Keratinocyte (primary cell): ENCODE measurements around the gene BMF. TPM values are rescaled to one million over a fixed set of nuclear protein-coding genes. Genes with fewer than 3 reads are reported as not detected.

Experiments
- DNase-seq: peaks from one replicate; pipeline ENCODE4 v3.0.0-alpha.2; 2011; ENCODE audit warnings: low read depth, missing footprints, low spot score
- FAIRE-seq: peaks from 2 replicates; lab custom pipeline; 2011; peaks lifted over from hg19 to GRCh38; lab: Jason Lieb, UNC
- H2AFZ ChIP-seq: 2 replicates; pipeline ENCODE4 v1.6.0; 2012; ENCODE audit warnings: low read length, control low read depth, inconsistent platforms; ENCODE audit not compliant: control insufficient read depth
- H3K27ac ChIP-seq: 2 replicates; pipeline ENCODE4 v1.5.1; 2011; ENCODE audit warnings: low read length; ENCODE audit not compliant: control insufficient read depth, insufficient read depth
- H3K27me3 ChIP-seq: 3 replicates; pipeline ENCODE4 v1.6.0; 2011; ENCODE audit warnings: low read length; ENCODE audit not compliant: control insufficient read depth, insufficient read depth; ENCODE audit errors: extremely low read depth
- H3K36me3 ChIP-seq, 2 experiments: 2 replicates in 1 of 2; 3 replicates in 1 of 2; pipeline ENCODE4 v1.5.1; 2011; ENCODE audit warnings: low read length in 2 of 2, mild to moderate bottlenecking in 1 of 2; ENCODE audit not compliant: control insufficient read depth in 2 of 2, insufficient read depth in 2 of 2; ENCODE audit errors: extremely low read depth in 1 of 2
- H3K4me1 ChIP-seq: 3 replicates; pipeline ENCODE4 v1.5.1; 2011; ENCODE audit warnings: low read length; ENCODE audit not compliant: control insufficient read depth, insufficient read depth; ENCODE audit errors: extremely low read depth
- H3K4me2 ChIP-seq: 3 replicates; pipeline ENCODE4 v1.6.0; 2011; ENCODE audit warnings: low read depth, low read length; ENCODE audit not compliant: control insufficient read depth, insufficient read depth; ENCODE audit errors: extremely low read depth
- H3K4me3 ChIP-seq, 3 experiments: fragments of 200-600 bp in 1 of 3; sonication (generic) in 1 of 3; 2 replicates in 2 of 3; 3 replicates in 1 of 3; pipeline ENCODE4 v1.5.1; 2011 to 2016; ENCODE audit warnings: low read length in 3 of 3, mild to moderate bottlenecking in 3 of 3, control low read depth in 2 of 3, inconsistent platforms in 1 of 3, low read depth in 1 of 3, mixed read lengths in 1 of 3, mixed run types in 1 of 3, moderate library complexity in 1 of 3; ENCODE audit not compliant: control insufficient read depth in 2 of 3, insufficient read depth in 2 of 3; ENCODE audit errors: extremely low read depth in 1 of 3
- H3K79me2 ChIP-seq: 2 replicates; pipeline ENCODE4 v1.6.0; 2012; ENCODE audit warnings: low read length; ENCODE audit not compliant: control insufficient read depth, insufficient read depth
- H3K9ac ChIP-seq: 3 replicates; pipeline ENCODE4 v1.6.0; 2011; ENCODE audit warnings: low read length; ENCODE audit not compliant: control insufficient read depth, insufficient read depth; ENCODE audit errors: extremely low read depth
- H3K9me1 ChIP-seq: 3 replicates; pipeline ENCODE4 v1.6.0; 2011; ENCODE audit warnings: low read length; ENCODE audit not compliant: control insufficient read depth, insufficient read depth; ENCODE audit errors: extremely low read depth
- H3K9me3 ChIP-seq: 2 replicates; pipeline ENCODE4 v1.5.1; 2012; ENCODE audit warnings: low read depth, low read length; ENCODE audit not compliant: control insufficient read depth
- H4K20me1 ChIP-seq: 3 replicates; pipeline ENCODE4 v1.6.0; 2011; ENCODE audit warnings: low read length; ENCODE audit not compliant: control insufficient read depth, insufficient read depth; ENCODE audit errors: extremely low read depth
- EZH2 ChIP-seq: IDR thresholded peaks from one replicate; pipeline ENCODE4 v1.6.1; 2012; ENCODE audit warnings: inconsistent platforms, mild to moderate bottlenecking, low read length, moderate library complexity
- dilution Hi-C: fragments of 300-500 bp; cut with MboI; formaldehyde crosslinking; loops from one replicate; pipeline ENCODE4 v1.7.0; 2020; ENCODE audit warnings: low sequenced_read_pairs; ENCODE audit not compliant: extremely low pct_ligation_motif_present
- polyA plus RNA-seq, 5 experiments: library from polyadenylated mRNA; depleted of rRNA in 3 of 5; stranded (reverse) in 3 of 5; stranded (forward) in 1 of 5; unstranded in 1 of 5; fragments of >200 nt; gene quantifications; 1 replicate in 1 of 5; 2 replicates in 3 of 5; 3 replicates in 1 of 5; pipeline versions ENCODE4 v1.2.1 to v1.2.3, GENCODE V29; 2011 to 2012; ENCODE audit warnings: missing spikeins in 2 of 5, low read depth in 1 of 5, low replicate concordance in 1 of 5
- TF ChIP-seq, protein P1 (sequence below), 3 experiments: IDR thresholded peaks in 1 of 3; conservative IDR thresholded peaks in 1 of 3; optimal IDR thresholded peaks in 1 of 3; 2 replicates in 2 of 3; 3 replicates in 1 of 3; pipeline versions ENCODE3 to v1.5.1; 2011; ENCODE audit warnings: low read length in 3 of 3, mild to moderate bottlenecking in 3 of 3, moderate library complexity in 2 of 3, control low read depth in 1 of 3, inconsistent platforms in 1 of 3; ENCODE audit not compliant: insufficient read depth in 2 of 3; ENCODE audit errors: extremely low read depth in 1 of 3

Gene BMF
- polyA plus RNA-seq, 1 donor (not counting 4 experiments of a cell fraction or from before 2014, with no cell fraction given): 0.13 TPM

DNA sequence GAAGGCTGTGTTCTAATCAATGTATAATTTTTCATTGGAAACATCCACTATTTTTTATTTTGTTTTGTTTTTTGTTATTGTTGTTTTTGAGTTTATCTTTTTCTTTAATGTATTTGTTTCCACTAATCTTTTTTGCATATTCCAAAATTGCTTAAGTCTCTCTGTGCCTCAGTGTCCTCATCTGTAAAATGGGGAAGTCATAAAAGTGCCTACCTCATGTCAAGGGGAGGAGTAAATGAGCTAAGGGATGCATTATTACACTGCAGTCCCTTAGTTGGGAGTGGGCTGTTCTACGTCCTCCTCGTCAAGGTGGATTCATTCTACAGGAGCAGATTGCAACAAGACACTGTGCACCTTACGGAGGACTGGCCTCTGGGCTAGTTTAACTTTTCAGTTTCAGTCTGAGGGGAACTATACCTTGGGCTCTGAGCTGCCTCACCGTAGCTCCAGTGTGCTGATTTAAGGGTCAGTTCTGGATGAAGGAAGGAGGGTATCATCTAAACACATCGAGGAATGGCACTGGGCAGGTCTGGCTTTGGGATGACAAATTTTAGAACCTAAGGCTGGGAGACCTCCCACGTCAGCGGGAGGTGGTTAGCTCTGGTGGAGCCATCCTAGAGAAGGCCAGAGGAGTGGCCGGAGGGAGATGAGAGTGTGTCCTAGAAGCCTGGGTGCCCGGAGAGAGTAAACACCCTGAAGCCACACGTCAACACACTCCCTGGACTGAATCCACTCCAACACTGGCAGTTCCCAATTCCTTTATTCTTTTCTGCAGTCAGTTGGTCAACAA, 64.6 kb downstream of the BMF start:
- H3K9me3 ChIP-seq: no peaks in the 10 kb centered on the region
- H3K79me2 ChIP-seq: peaks cover 7% of the 10 kb centered on the region
- H3K9ac ChIP-seq: no peak overlapping the region
- no peak for FAIRE-seq
- peaks cover 7% of the 10 kb centered on the region for H3K9me1 ChIP-seq
- dilution Hi-C loops: no loop called here
- H4K20me1 ChIP-seq: peaks cover 4% of the 10 kb centered on the region
- H3K4me3 ChIP-seq: no peak overlapping the region
- no peak for TF ChIP-seq EZH2
- TF ChIP-seq, protein P1, sequence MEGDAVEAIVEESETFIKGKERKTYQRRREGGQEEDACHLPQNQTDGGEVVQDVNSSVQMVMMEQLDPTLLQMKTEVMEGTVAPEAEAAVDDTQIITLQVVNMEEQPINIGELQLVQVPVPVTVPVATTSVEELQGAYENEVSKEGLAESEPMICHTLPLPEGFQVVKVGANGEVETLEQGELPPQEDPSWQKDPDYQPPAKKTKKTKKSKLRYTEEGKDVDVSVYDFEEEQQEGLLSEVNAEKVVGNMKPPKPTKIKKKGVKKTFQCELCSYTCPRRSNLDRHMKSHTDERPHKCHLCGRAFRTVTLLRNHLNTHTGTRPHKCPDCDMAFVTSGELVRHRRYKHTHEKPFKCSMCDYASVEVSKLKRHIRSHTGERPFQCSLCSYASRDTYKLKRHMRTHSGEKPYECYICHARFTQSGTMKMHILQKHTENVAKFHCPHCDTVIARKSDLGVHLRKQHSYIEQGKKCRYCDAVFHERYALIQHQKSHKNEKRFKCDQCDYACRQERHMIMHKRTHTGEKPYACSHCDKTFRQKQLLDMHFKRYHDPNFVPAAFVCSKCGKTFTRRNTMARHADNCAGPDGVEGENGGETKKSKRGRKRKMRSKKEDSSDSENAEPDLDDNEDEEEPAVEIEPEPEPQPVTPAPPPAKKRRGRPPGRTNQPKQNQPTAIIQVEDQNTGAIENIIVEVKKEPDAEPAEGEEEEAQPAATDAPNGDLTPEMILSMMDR (optimal IDR thresholded peaks at IDR 0.05 in 1 of 3, IDR thresholded peaks at IDR 0.05 in 1 of 3, conservative IDR thresholded peaks at IDR 0.05 in 1 of 3; ENCODE audit: extremely low read depth in 1 of 3, insufficient read depth in 2 of 3, low read length in 3 of 3): no peak
- H3K36me3 ChIP-seq: no peaks in the 10 kb centered on the region
- H3K4me2 ChIP-seq: no peak overlapping the region
- no peaks in the 10 kb centered on the region for H3K27me3 ChIP-seq
- no peak for DNase-seq
- no peak overlapping the region for H2AFZ ChIP-seq
- peaks cover 39% of the 10 kb centered on the region for H3K4me1 ChIP-seq
- H3K27ac ChIP-seq: peak overlapping the region; percentile 23

DNA sequence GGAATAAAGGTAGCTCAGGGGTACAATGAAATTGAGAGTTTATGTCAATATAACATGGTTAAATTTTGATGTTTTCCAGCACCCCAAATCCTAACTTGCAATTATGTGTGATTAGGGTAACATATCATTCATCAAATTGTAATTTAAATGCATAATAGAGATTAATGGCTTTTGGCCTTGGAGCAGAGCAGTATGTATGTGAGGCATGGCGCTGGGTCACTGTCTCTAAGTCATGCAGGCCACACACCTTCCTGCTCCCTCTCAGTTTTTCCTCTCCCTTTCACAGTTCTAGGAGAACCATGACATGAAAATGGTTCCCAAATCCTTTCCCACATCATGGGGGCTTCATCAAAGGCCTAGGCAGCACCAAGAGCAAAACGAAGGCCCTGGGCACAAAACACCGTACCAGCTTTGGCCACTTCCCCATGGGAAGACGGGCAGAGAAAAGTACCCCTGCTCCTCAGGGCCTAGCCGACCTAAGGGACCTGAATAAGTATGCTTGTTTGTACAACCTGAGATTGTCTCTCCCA, 65.8 kb downstream of the BMF start:
- Histone ChIP-seq H3K9ac (no peak overlapping the region), H3K27me3 (no peaks in the 10 kb centered on the region), H3K9me1 (peaks cover 7% of the 10 kb centered on the region), H2AFZ (no peak overlapping the region), H4K20me1 (peaks cover 4% of the 10 kb centered on the region), H3K36me3 (no peaks in the 10 kb centered on the region), H3K9me3 (no peaks in the 10 kb centered on the region), H3K79me2 (peaks cover 19% of the 10 kb centered on the region), H3K4me2 (no peak overlapping the region), H3K27ac (no peak overlapping the region), H3K4me3 (no peak overlapping the region), H3K4me1 (peaks cover 39% of the 10 kb centered on the region)
- dilution Hi-C loops: no loop called here
- DNase-seq: no peak
- FAIRE-seq: no peak
- no peak for TF ChIP-seq EZH2
- TF ChIP-seq, protein P1 (optimal IDR thresholded peaks at IDR 0.05 in 1 of 3, IDR thresholded peaks at IDR 0.05 in 1 of 3, conservative IDR thresholded peaks at IDR 0.05 in 1 of 3; ENCODE audit: extremely low read depth in 1 of 3, insufficient read depth in 2 of 3, low read length in 3 of 3): no peak
